ENCODE data around the gene PCDHGB6. TPM values are rescaled to one million over a fixed set of nuclear protein-coding genes. Genes with fewer than 3 reads are reported as not detected.

The PCDHGB6 gene
- total RNA-seq, 1 donor from 2014 or later, result 7.7 TPM

DNA sequence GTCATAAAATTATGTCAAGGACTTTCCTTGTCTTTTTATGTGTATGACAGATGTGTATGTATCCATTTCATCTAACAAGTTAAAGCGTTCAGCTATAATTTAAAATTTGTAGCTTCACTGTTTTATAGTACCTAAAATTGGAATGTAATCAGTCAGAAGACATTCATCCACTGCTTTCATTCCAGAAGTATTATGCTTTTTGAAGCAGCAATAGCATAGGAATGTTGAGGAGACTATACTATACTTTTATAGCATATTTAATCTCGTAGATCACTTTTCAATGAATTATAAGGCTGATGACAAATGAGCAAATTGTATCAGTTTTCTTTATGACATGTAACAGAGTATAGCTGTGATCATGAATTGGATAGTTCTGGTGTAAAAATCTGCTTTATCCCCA, 29.4 kb downstream of the PCDHGB6 start:
- Histone ChIP-seq H3K27me3 (ENCODE audit: low read depth) (no peaks in the 10 kb centered on the region), H3K9me3 (peaks cover 62% of the 10 kb centered on the region), H3K4me1 (no peaks in the 10 kb centered on the region), H3K4me3 (no peak overlapping the region), H3K36me3 (no peaks in the 10 kb centered on the region), H3K27ac (no peak overlapping the region)
- intact Hi-C loops (cut with DNase I), result no loop called here
- TF ChIP-seq, protein P1, sequence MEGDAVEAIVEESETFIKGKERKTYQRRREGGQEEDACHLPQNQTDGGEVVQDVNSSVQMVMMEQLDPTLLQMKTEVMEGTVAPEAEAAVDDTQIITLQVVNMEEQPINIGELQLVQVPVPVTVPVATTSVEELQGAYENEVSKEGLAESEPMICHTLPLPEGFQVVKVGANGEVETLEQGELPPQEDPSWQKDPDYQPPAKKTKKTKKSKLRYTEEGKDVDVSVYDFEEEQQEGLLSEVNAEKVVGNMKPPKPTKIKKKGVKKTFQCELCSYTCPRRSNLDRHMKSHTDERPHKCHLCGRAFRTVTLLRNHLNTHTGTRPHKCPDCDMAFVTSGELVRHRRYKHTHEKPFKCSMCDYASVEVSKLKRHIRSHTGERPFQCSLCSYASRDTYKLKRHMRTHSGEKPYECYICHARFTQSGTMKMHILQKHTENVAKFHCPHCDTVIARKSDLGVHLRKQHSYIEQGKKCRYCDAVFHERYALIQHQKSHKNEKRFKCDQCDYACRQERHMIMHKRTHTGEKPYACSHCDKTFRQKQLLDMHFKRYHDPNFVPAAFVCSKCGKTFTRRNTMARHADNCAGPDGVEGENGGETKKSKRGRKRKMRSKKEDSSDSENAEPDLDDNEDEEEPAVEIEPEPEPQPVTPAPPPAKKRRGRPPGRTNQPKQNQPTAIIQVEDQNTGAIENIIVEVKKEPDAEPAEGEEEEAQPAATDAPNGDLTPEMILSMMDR (IDR thresholded peaks at IDR 0.05), result no peak
- no peak for ATAC-seq
- DNase-seq, result no peak

DNA sequence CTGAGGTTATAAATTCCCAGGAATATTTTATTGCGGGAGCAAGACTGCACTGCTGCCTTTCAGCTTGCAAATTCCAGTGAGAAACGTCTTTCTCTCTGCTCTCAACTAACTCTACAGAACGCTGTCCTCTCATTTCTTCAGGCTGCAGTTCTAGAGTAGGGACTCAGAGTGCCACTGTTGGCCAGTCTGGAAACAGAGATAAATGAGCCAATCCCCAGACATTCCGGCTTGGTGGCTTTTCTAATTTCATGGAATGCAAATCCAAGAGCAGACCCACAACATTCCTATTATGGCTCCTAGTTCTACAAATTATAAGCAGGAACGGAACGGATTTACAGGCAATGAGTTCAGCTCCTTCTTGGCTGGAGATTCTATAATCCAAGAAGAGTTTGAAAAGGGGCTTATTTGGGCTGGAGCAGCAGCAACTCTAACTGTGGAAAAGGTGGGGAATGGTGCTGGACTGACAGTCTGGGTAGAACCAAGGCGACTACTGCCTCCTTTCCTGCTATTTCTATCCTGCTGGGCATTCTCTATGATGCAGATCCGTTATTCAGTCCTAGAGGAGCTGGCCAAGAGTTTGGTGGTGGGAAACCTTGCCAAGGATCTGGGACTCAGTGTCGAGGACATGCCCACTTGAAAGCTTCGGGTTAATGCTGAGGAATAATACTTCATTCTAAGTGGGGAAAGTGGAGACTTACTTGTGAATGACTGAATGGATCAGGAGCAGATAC, 31.8 kb downstream of the PCDHGB6 start:
- ATAC-seq (no peak), DNase-seq (no peak)
- no peaks in the 10 kb centered on the region for H3K4me1 ChIP-seq
- no peaks in the 10 kb centered on the region for H3K36me3 ChIP-seq
- no peak overlapping the region for H3K27ac ChIP-seq
- TF ChIP-seq, protein P1 (IDR thresholded peaks at IDR 0.05), result no peak
- peaks cover 46% of the 10 kb centered on the region for H3K9me3 ChIP-seq
- intact Hi-C loops (cut with DNase I), result no loop called here
- H3K4me3 ChIP-seq, result no peak overlapping the region
- H3K27me3 ChIP-seq (ENCODE audit: low read depth), result no peaks in the 10 kb centered on the region

DNA sequence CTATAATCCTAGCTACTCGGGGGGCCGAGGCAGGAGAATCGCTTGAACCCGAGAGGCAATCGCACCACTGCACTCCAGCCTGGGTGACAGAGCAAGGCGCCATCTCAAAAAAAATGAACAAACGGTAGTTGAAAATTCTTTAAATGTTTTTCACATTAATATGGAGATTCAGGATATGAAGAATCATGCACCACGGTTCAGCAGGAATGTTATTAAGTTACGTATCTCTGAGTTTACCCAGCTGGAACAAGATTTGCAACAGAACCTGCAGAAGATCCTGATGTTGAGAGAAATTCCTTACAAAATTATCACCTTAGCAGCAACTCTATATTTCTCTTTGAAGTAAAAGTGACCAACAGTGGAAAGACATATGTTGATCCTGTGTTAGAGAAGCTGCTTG, 32.5 kb downstream of the PCDHGB6 start:
- Histone ChIP-seq H3K27me3 (ENCODE audit: low read depth) (no peaks in the 10 kb centered on the region), H3K27ac (no peak overlapping the region), H3K4me3 (no peak overlapping the region), H3K4me1 (no peaks in the 10 kb centered on the region), H3K36me3 (no peaks in the 10 kb centered on the region), H3K9me3 (peaks cover 44% of the 10 kb centered on the region)
- DNase-seq, result no peak
- TF ChIP-seq, protein P1 (IDR thresholded peaks at IDR 0.05), result no peak
- no peak for ATAC-seq
- intact Hi-C loops (cut with DNase I), result no loop called here

DNA sequence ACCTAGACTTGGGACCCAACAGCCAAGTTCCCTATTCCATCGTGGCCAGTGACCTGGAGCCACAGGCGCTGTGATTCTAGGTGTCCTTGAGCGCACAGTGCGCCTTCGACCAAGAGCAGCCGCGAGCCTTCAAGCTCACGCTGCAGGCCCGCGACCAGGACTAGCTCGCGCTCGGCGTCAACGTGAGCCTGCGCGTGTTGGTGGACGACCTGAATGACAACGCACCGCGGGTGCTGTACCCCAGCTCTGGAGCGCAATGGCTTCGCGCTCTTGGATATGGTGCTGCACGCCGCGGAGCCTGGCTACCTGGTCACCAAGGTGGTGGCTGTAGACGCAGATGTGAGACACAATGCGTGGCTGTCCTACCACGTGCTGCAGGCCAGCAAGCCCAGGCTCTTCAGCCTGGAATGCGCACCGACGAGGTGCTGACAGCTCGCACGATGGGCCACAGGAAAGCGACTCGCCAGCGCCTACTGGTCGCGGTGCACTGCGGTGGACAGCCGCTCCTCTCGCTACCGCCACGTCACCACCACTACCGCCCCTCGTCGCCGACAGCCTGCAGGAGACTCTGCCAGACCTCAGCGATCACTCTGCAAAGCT, 33.9 kb downstream of the PCDHGB6 start:
- intact Hi-C loops (cut with DNase I), result no loop called here

More for the DNA sequence above, 33.9 kb downstream of the PCDHGB6 start:
- H3K4me3 ChIP-seq, result no peak overlapping the region
- no peaks in the 10 kb centered on the region for H3K36me3 ChIP-seq
- DNase-seq (no peak), ATAC-seq (no peak)
- TF ChIP-seq, protein P1 (IDR thresholded peaks at IDR 0.05), result no peak
- peaks cover 31% of the 10 kb centered on the region for H3K9me3 ChIP-seq
- no peak overlapping the region for H3K27ac ChIP-seq
- H3K27me3 ChIP-seq (ENCODE audit: low read depth), result no peaks in the 10 kb centered on the region
- H3K4me1 ChIP-seq, result no peaks in the 10 kb centered on the region

Other genes with a start within 250 kb of the PCDHGB6 start
- gene PCDHB7, start 235.4 kb upstream of the PCDHGB6 start, total RNA-seq, result 1.9 TPM
- 2.6 TPM for gene PCDHB8, start 230.2 kb upstream of the PCDHGB6 start, total RNA-seq
- gene PCDHB16, start 225.6 kb upstream of the PCDHGB6 start, total RNA-seq, result 2.6 TPM
- 3.0 TPM for gene PCDHB9, start 220.9 kb upstream of the PCDHGB6 start, total RNA-seq
- gene PCDHB10, start 215.7 kb upstream of the PCDHGB6 start, total RNA-seq, result 2.0 TPM
- gene PCDHB11, start 208.4 kb upstream of the PCDHGB6 start, total RNA-seq, result 2.7 TPM
- 1.7 TPM for gene PCDHB12, start 199.3 kb upstream of the PCDHGB6 start, total RNA-seq
- 2.9 TPM for gene PCDHB13, start 194.1 kb upstream of the PCDHGB6 start, total RNA-seq
- 2.1 TPM for gene PCDHB14, start 184.7 kb upstream of the PCDHGB6 start, total RNA-seq
- 2.8 TPM for gene PCDHB15, start 162.6 kb upstream of the PCDHGB6 start, total RNA-seq
- 0.71 TPM for gene SLC25A2, start 104.0 kb upstream of the PCDHGB6 start, total RNA-seq
- gene TAF7, start 87.2 kb upstream of the PCDHGB6 start, total RNA-seq, result 65.0 TPM
- gene PCDHGA1, start 77.5 kb upstream of the PCDHGB6 start, total RNA-seq, result 0.53 TPM
- 2.7 TPM for gene PCDHGA2, start 69.3 kb upstream of the PCDHGB6 start, total RNA-seq
- gene PCDHGA3, start 64.2 kb upstream of the PCDHGB6 start, total RNA-seq, result 1.8 TPM
- 1.8 TPM for gene PCDHGB1, start 57.9 kb upstream of the PCDHGB6 start, total RNA-seq
- 3.1 TPM for gene PCDHGA4, start 53.0 kb upstream of the PCDHGB6 start, total RNA-seq
- gene PCDHGB2, start 48.0 kb upstream of the PCDHGB6 start, total RNA-seq, result 3.7 TPM
- 2.8 TPM for gene PCDHGA5, start 43.9 kb upstream of the PCDHGB6 start, total RNA-seq
- 2.2 TPM for gene PCDHGB3, start 37.8 kb upstream of the PCDHGB6 start, total RNA-seq
- gene PCDHGA6, start 34.1 kb upstream of the PCDHGB6 start, total RNA-seq, result 3.2 TPM
- gene PCDHGA7, start 25.3 kb upstream of the PCDHGB6 start, total RNA-seq, result 1.9 TPM
- gene PCDHGB4, start 20.3 kb upstream of the PCDHGB6 start, total RNA-seq, result 5.3 TPM
- 1.5 TPM for gene PCDHGA8, start 15.4 kb upstream of the PCDHGB6 start, total RNA-seq
- gene PCDHGB5, start 10.1 kb upstream of the PCDHGB6 start, total RNA-seq, result 9.1 TPM
- gene PCDHGA9, start 5.2 kb upstream of the PCDHGB6 start, total RNA-seq, result 4.8 TPM
- 5.4 TPM for gene PCDHGA10, start 5.0 kb downstream of the PCDHGB6 start, total RNA-seq
- gene PCDHGB7, start 9.7 kb downstream of the PCDHGB6 start, total RNA-seq, result 15.9 TPM
- 3.2 TPM for gene PCDHGA11, start 13.0 kb downstream of the PCDHGB6 start, total RNA-seq
- 5.9 TPM for gene PCDHGA12, start 22.5 kb downstream of the PCDHGB6 start, total RNA-seq
- gene PCDHGC3, start 67.9 kb downstream of the PCDHGB6 start, total RNA-seq, result 82.4 TPM
- gene PCDHGC4, start 77.0 kb downstream of the PCDHGB6 start, total RNA-seq, result 1.5 TPM
- 1.8 TPM for gene PCDHGC5, start 81.1 kb downstream of the PCDHGB6 start, total RNA-seq
- gene DIAPH1, start 211.0 kb downstream of the PCDHGB6 start, total RNA-seq, result 118 TPM
- gene HDAC3, start 228.8 kb downstream of the PCDHGB6 start, total RNA-seq, result 45.8 TPM
- gene RELL2, start 229.0 kb downstream of the PCDHGB6 start, total RNA-seq, result 5.5 TPM
- gene FCHSD1, start 243.4 kb downstream of the PCDHGB6 start, total RNA-seq, result 20.4 TPM

Measured in lower lobe of right lung (tissue), 2 donors.